GM12878 (cell line): Measurements from ENCODE around the gene ANK3.

ENCODE experiments used
- FOXK2 ChIP-seq: fragments of 450-650 bp; IDR thresholded peaks from 2 replicates; pipeline ENCODE4 v1.6.1; 2017; ENCODE audit warnings: mild to moderate bottlenecking, moderate library complexity
- IKZF1 ChIP-seq: fragments of 450-650 bp; conservative IDR thresholded peaks from 2 replicates; pipeline ENCODE4 v1.6.1; 2017; ENCODE audit warnings: antibody characterized with exemption, mild to moderate bottlenecking
- JUND ChIP-seq: IDR thresholded peaks from 2 replicates; pipeline ENCODE4 v1.6.1; 2012; ENCODE audit warnings: low read depth, mild to moderate bottlenecking, low read length, improper control_type of control experiment, moderate library complexity
- MAX ChIP-seq: IDR thresholded peaks from 2 replicates; pipeline ENCODE4 v1.6.1; 2012; ENCODE audit warnings: low read depth, low read length, improper control_type of control experiment
- NFYB ChIP-seq: IDR thresholded peaks from 2 replicates; pipeline ENCODE4 v1.6.1; 2011; ENCODE audit warnings: low read depth, mild to moderate bottlenecking, low read length, improper control_type of control experiment, moderate library complexity; ENCODE audit not compliant: insufficient read depth
- REST ChIP-seq: IDR thresholded peaks from 2 replicates; pipeline ENCODE4 v1.6.1; 2012; ENCODE audit warnings: mild to moderate bottlenecking, low read depth, low read length
- TCF12 ChIP-seq: IDR thresholded peaks from 2 replicates; pipeline ENCODE4 v1.6.1; 2011; ENCODE audit warnings: low read depth, mild to moderate bottlenecking, low read length
- ZNF274 ChIP-seq: IDR thresholded peaks from one replicate; pipeline ENCODE4 v1.8.0; 2011; ENCODE audit not compliant: insufficient read length, insufficient read depth
- TF ChIP-seq, protein P1 (sequence below): IDR thresholded peaks from 2 replicates; pipeline ENCODE4 v1.6.1; 2012; ENCODE audit warnings: low read length, inconsistent platforms
- TF ChIP-seq, protein P2 (sequence below), 3 experiments: IDR thresholded peaks in 2 of 3; conservative IDR thresholded peaks in 1 of 3; 2 replicates each; pipeline ENCODE4 v1.5.1; 2011; ENCODE audit warnings: low read depth in 3 of 3, low read length in 3 of 3, mild to moderate bottlenecking in 3 of 3, control low read depth in 2 of 3, moderate library complexity in 2 of 3, inconsistent platforms in 1 of 3, mixed read lengths in 1 of 3; ENCODE audit not compliant: control insufficient read depth in 2 of 3, insufficient read depth in 1 of 3; ENCODE audit errors: extremely low read depth in 1 of 3

GRCh38 chr10:60343254-60343653 lies 46.4 kb downstream of the ANK3 start:
- TF ChIP-seq JUND, result no peak
- TF ChIP-seq, protein P1, sequence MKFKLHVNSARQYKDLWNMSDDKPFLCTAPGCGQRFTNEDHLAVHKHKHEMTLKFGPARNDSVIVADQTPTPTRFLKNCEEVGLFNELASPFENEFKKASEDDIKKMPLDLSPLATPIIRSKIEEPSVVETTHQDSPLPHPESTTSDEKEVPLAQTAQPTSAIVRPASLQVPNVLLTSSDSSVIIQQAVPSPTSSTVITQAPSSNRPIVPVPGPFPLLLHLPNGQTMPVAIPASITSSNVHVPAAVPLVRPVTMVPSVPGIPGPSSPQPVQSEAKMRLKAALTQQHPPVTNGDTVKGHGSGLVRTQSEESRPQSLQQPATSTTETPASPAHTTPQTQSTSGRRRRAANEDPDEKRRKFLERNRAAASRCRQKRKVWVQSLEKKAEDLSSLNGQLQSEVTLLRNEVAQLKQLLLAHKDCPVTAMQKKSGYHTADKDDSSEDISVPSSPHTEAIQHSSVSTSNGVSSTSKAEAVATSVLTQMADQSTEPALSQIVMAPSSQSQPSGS, result no peak
- TF ChIP-seq MAX, result no peak
- TF ChIP-seq, protein P2, sequence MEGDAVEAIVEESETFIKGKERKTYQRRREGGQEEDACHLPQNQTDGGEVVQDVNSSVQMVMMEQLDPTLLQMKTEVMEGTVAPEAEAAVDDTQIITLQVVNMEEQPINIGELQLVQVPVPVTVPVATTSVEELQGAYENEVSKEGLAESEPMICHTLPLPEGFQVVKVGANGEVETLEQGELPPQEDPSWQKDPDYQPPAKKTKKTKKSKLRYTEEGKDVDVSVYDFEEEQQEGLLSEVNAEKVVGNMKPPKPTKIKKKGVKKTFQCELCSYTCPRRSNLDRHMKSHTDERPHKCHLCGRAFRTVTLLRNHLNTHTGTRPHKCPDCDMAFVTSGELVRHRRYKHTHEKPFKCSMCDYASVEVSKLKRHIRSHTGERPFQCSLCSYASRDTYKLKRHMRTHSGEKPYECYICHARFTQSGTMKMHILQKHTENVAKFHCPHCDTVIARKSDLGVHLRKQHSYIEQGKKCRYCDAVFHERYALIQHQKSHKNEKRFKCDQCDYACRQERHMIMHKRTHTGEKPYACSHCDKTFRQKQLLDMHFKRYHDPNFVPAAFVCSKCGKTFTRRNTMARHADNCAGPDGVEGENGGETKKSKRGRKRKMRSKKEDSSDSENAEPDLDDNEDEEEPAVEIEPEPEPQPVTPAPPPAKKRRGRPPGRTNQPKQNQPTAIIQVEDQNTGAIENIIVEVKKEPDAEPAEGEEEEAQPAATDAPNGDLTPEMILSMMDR (IDR thresholded peaks at IDR 0.05 in 2 of 3, conservative IDR thresholded peaks at IDR 0.05 in 1 of 3; ENCODE audit: control insufficient read depth in 2 of 3, extremely low read depth in 1 of 3, insufficient read depth in 1 of 3, low read depth in 3 of 3, low read length in 3 of 3), result no peak
- no peak for TF ChIP-seq REST
- TF ChIP-seq ZNF274, result no peak
- TF ChIP-seq FOXK2, result no peak
- TF ChIP-seq IKZF1, result no peak
- TF ChIP-seq TCF12, result no peak
- no peak for TF ChIP-seq NFYB
